WTC11 (cell line): Measurements from ENCODE around the gene ZCCHC10. TPM values are rescaled to one million over a fixed set of nuclear protein-coding genes. Genes with fewer than 3 reads are reported as not detected.
A peak's percentile ranks its signal among the peaks of the same experiment; 100 is the strongest.

Source experiments
- ATAC-seq: fragments of 200-7000 bp; cut with Tn5 transposase; 2 replicates; pipeline ENCODE4 v1.10.0; 2021; ENCODE audit warnings: mild to moderate bottlenecking, moderate library complexity
- CTCF ChIA-PET: fragments of 300-600 bp; sonication (Branson Sonifier 250); formaldehyde crosslinking; loops from one replicate; lab custom pipeline; 2021; ENCODE audit warnings: antibody characterized with exemption; lab: Charles Lee
- POLR2A ChIA-PET: fragments of 350-600 bp; sonication (Branson Sonifier 250); formaldehyde crosslinking; loops from one replicate; lab custom pipeline; 2021; ENCODE audit warnings: antibody characterized with exemption; lab: Charles Lee
- DNase-seq: peaks from one replicate; pipeline ENCODE4 v3.0.0; 2021; ENCODE audit warnings: low spot score
- H3K27ac Mint-ChIP-seq: 2 replicates; pipeline ENCODE4 v1.8.0; 2021; ENCODE audit warnings: mixed read lengths
- H3K27me3 Mint-ChIP-seq: 2 replicates; pipeline ENCODE4 v1.8.0; 2021; ENCODE audit warnings: low read depth, mild to moderate bottlenecking, moderate library complexity, mixed read lengths
- H3K36me3 Mint-ChIP-seq: 2 replicates; pipeline ENCODE4 v1.8.0; 2021; ENCODE audit warnings: mixed read lengths
- H3K4me1 Mint-ChIP-seq: 2 replicates; pipeline ENCODE4 v1.8.0; 2022; ENCODE audit warnings: mixed read lengths
- H3K4me3 Mint-ChIP-seq: 2 replicates; pipeline ENCODE4 v1.8.0; 2021; ENCODE audit warnings: mild to moderate bottlenecking, moderate library complexity, mixed read lengths
- H3K9me3 Mint-ChIP-seq: 2 replicates; pipeline ENCODE4 v1.8.0; 2021; ENCODE audit warnings: mixed read lengths
- CBFB ChIP-seq: sonication (generic); formaldehyde crosslinking; IDR thresholded peaks from 2 replicates; pipeline ENCODE4 v1.8.1; 2022; ENCODE audit warnings: mild to moderate bottlenecking, low read depth, missing genetic modification reagents
- EMX1 ChIP-seq: fragments of 250-450 bp; sonication (Bioruptor Pico); IDR thresholded peaks from 2 replicates; pipeline ENCODE4 v1.8.0; 2021; ENCODE audit warnings: mild to moderate bottlenecking
- FOXK1 ChIP-seq: sonication (generic); formaldehyde crosslinking; IDR thresholded peaks from 2 replicates; pipeline ENCODE4 v1.8.0; 2022; ENCODE audit warnings: mild to moderate bottlenecking, moderate library complexity, missing genetic modification reagents
- FOXP1 ChIP-seq: sonication (generic); formaldehyde crosslinking; IDR thresholded peaks from 2 replicates; pipeline ENCODE4 v1.8.0; 2022; ENCODE audit warnings: missing genetic modification reagents, mild to moderate bottlenecking, moderate library complexity, borderline replicate concordance
- JUN ChIP-seq: sonication (generic); formaldehyde crosslinking; IDR thresholded peaks from 2 replicates; pipeline ENCODE4 v1.8.0; 2023; ENCODE audit warnings: mild to moderate bottlenecking, missing genetic modification reagents
- KAT7 ChIP-seq: sonication (generic); formaldehyde crosslinking; IDR thresholded peaks from 2 replicates; pipeline ENCODE4 v1.8.1; 2023; ENCODE audit warnings: missing genetic modification reagents, mild to moderate bottlenecking, borderline replicate concordance
- PRDM15 ChIP-seq: sonication (generic); formaldehyde crosslinking; IDR thresholded peaks from 2 replicates; pipeline ENCODE4 v1.8.0; 2022; ENCODE audit warnings: missing genetic modification reagents
- RELA ChIP-seq: sonication (generic); formaldehyde crosslinking; IDR thresholded peaks from 2 replicates; pipeline ENCODE4 v1.8.1; 2022; ENCODE audit warnings: missing genetic modification reagents, mild to moderate bottlenecking, borderline replicate concordance
- SMAD3 ChIP-seq: sonication (generic); formaldehyde crosslinking; IDR thresholded peaks from 2 replicates; pipeline ENCODE4 v1.8.0; 2022; ENCODE audit warnings: missing genetic modification reagents, mild to moderate bottlenecking, borderline replicate concordance
- TCF7 ChIP-seq: sonication (generic); formaldehyde crosslinking; IDR thresholded peaks from 2 replicates; pipeline ENCODE4 v1.8.0; 2022; ENCODE audit warnings: mild to moderate bottlenecking, low read depth, missing genetic modification reagents, moderate library complexity
- TEAD1 ChIP-seq: sonication (generic); formaldehyde crosslinking; IDR thresholded peaks from 2 replicates; pipeline ENCODE4 v1.8.0; 2022; ENCODE audit warnings: mild to moderate bottlenecking, missing genetic modification reagents
- TEAD4 ChIP-seq: sonication (generic); formaldehyde crosslinking; IDR thresholded peaks from 2 replicates; pipeline ENCODE4 v1.8.0; 2022; ENCODE audit warnings: mild to moderate bottlenecking, missing genetic modification reagents
- TP53 ChIP-seq: sonication (generic); formaldehyde crosslinking; IDR thresholded peaks from 2 replicates; pipeline ENCODE4 v1.8.1; 2023; ENCODE audit warnings: mild to moderate bottlenecking, missing genetic modification reagents
- ZNF425 ChIP-seq: fragments of 250-450 bp; sonication (Bioruptor Pico); conservative IDR thresholded peaks from 2 replicates; pipeline ENCODE4 v1.9.0; 2021; ENCODE audit warnings: mild to moderate bottlenecking
- total RNA-seq: library from RNA; stranded (reverse); gene quantifications from 3 replicates; pipeline ENCODE4 v1.2.3, GENCODE V29; 2021
- TF ChIP-seq, protein P1 (sequence below): sonication (generic); formaldehyde crosslinking; IDR thresholded peaks from 2 replicates; pipeline ENCODE4 v1.8.1; 2023; ENCODE audit warnings: mild to moderate bottlenecking, moderate library complexity, missing genetic modification reagents
- TF ChIP-seq, protein P2 (sequence below): sonication (generic); formaldehyde crosslinking; IDR thresholded peaks from 2 replicates; pipeline ENCODE4 v1.8.1; 2022; ENCODE audit warnings: missing genetic modification reagents, borderline replicate concordance
- TF ChIP-seq, protein P3 (sequence below): sonication (generic); formaldehyde crosslinking; IDR thresholded peaks from 2 replicates; pipeline ENCODE4 v1.8.1; 2023; ENCODE audit warnings: mild to moderate bottlenecking, missing genetic modification reagents
- TF ChIP-seq, protein P4 (sequence below): sonication (generic); formaldehyde crosslinking; IDR thresholded peaks from 2 replicates; pipeline ENCODE4 v1.8.1; 2023; ENCODE audit warnings: mild to moderate bottlenecking, missing genetic modification reagents, moderate library complexity
- TF ChIP-seq, protein P5 (sequence below): sonication (generic); formaldehyde crosslinking; IDR thresholded peaks from 2 replicates; pipeline ENCODE4 v1.8.0; 2023; ENCODE audit warnings: mild to moderate bottlenecking, missing genetic modification reagents

ZCCHC10 gene
- total RNA-seq, 1 experiment from 2014 or later = 22.9 TPM

DNA sequence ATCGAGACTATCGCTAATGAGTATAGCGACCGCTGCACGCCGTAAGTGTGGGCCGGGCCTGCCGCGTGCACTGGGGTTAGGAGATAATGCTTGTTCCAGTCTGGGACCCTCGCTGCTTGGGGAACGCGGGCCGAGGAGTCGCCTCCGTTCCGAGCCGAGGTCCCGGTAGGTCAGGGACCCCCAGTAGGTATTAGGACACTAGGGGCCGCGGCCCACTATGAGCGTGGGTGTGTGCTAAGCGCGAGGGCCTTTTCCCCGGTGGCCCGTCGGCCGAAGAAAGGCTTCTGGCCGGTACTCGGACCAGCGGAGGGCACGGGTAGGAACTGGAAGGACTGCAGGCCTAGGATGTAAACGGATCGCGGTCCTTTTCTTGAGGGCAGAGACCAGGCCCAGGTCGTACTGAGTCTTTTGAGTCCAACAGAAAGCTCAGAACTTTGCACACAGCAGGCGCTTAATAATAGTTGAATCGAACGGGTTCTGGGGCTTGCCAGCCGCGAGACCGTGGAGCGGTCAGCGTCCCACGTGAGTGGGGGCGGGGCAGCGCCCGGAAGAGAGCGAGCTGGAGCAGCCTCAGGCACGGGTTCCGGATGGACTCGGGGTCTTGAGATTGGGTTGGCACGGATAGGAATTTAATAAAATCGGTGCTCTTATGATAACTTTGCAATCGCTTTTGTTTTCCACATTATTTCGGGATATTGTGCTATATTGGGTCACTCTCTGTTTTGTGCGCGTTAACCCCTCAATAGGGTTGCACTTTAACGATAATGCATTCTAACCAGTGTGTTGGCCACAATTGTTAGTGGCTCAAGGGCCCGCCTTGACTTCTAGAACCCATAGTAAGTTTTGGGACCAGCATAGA, 26.2 kb upstream of the ZCCHC10 start:
- CTCF ChIA-PET = interaction anchor here (1.0 to 1.5 kb wide), 3 partner anchors 90 to 944 kb away, joined by 3 to 4 read pairs (median 4); no protein-coding TSS in a partner anchor
- peaks cover 12% of the 10 kb centered on the region for H3K36me3 Mint-ChIP-seq
- POLR2A ChIA-PET = interaction anchor here (0.5 to 2.2 kb wide), 15 partner anchors 9 to 229 kb away, joined by 3 to 22 read pairs (median 5); partner anchors contain the start of gene AFF4
- DNase-seq = peak; percentile 43
- peak overlapping the region; percentile 89 for H3K4me3 Mint-ChIP-seq
- peaks cover 53% of the 10 kb centered on the region for H3K4me1 Mint-ChIP-seq
- no peaks in the 10 kb centered on the region for H3K27me3 Mint-ChIP-seq
- peak overlapping the region; percentile 93 for H3K27ac Mint-ChIP-seq
- H3K9me3 Mint-ChIP-seq = peaks cover 8% of the 10 kb centered on the region
- no peak for ATAC-seq
- TF ChIP-seq, protein P1, sequence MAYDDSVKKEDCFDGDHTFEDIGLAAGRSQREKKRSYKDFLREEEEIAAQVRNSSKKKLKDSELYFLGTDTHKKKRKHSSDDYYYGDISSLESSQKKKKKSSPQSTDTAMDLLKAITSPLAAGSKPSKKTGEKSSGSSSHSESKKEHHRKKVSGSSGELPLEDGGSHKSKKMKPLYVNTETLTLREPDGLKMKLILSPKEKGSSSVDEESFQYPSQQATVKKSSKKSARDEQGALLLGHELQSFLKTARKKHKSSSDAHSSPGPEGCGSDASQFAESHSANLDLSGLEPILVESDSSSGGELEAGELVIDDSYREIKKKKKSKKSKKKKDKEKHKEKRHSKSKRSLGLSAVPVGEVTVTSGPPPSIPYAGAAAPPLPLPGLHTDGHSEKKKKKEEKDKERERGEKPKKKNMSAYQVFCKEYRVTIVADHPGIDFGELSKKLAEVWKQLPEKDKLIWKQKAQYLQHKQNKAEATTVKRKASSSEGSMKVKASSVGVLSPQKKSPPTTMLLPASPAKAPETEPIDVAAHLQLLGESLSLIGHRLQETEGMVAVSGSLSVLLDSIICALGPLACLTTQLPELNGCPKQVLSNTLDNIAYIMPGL (CRISPR knock-in tag) = peak; percentile 5; the same call in 1 of the 2 replicates
- TF ChIP-seq KAT7 = peak; percentile 23; the same call in 1 of the 2 replicates
- 0 out of 2 replicates have a peak, but pooled peaks have one; percentile 15 for TF ChIP-seq TEAD4
- peak; percentile 61; the same call in 1 of the 2 replicates for TF ChIP-seq FOXP1 (CRISPR knock-in tag)
- TF ChIP-seq, protein P2, sequence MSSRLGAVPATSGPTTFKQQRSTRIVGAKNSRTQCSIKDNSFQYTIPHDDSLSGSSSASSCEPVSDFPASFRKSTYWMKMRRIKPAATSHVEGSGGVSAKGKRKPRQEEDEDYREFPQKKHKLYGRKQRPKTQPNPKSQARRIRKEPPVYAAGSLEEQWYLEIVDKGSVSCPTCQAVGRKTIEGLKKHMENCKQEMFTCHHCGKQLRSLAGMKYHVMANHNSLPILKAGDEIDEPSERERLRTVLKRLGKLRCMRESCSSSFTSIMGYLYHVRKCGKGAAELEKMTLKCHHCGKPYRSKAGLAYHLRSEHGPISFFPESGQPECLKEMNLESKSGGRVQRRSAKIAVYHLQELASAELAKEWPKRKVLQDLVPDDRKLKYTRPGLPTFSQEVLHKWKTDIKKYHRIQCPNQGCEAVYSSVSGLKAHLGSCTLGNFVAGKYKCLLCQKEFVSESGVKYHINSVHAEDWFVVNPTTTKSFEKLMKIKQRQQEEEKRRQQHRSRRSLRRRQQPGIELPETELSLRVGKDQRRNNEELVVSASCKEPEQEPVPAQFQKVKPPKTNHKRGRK = peak; percentile 73; the same call in 1 of the 2 replicates
- no peak for TF ChIP-seq JUN (CRISPR knock-in tag)
- TF ChIP-seq ZNF425 = no peak
- TF ChIP-seq, protein P3, sequence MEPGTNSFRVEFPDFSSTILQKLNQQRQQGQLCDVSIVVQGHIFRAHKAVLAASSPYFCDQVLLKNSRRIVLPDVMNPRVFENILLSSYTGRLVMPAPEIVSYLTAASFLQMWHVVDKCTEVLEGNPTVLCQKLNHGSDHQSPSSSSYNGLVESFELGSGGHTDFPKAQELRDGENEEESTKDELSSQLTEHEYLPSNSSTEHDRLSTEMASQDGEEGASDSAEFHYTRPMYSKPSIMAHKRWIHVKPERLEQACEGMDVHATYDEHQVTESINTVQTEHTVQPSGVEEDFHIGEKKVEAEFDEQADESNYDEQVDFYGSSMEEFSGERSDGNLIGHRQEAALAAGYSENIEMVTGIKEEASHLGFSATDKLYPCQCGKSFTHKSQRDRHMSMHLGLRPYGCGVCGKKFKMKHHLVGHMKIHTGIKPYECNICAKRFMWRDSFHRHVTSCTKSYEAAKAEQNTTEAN (CRISPR knock-in tag) = 0 out of 2 replicates have a peak, but pooled peaks have one; percentile 19
- TF ChIP-seq TP53 (CRISPR knock-in tag) = 0 out of 2 replicates have a peak, but pooled peaks have one; percentile 42
- TF ChIP-seq FOXK1 (CRISPR knock-in tag) = peak; percentile 59; the same call in 1 of the 2 replicates
- TF ChIP-seq, protein P4, sequence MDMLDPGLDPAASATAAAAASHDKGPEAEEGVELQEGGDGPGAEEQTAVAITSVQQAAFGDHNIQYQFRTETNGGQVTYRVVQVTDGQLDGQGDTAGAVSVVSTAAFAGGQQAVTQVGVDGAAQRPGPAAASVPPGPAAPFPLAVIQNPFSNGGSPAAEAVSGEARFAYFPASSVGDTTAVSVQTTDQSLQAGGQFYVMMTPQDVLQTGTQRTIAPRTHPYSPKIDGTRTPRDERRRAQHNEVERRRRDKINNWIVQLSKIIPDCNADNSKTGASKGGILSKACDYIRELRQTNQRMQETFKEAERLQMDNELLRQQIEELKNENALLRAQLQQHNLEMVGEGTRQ (CRISPR knock-in tag) = peak; percentile 42; the same call in 1 of the 2 replicates
- TF ChIP-seq EMX1 (CRISPR knock-in tag) = 0 out of 2 replicates have a peak, but pooled peaks have one; percentile 58
- 0 out of 2 replicates have a peak, but pooled peaks have one; percentile 8 for TF ChIP-seq TCF7 (CRISPR knock-in tag)
- 0 out of 2 replicates have a peak, but pooled peaks have one; percentile 10 for TF ChIP-seq PRDM15 (CRISPR knock-in tag)
- no peak for TF ChIP-seq CBFB
- no peak for TF ChIP-seq RELA (CRISPR knock-in tag)
- no peak for TF ChIP-seq TEAD1 (CRISPR knock-in tag)
- TF ChIP-seq, protein P5, sequence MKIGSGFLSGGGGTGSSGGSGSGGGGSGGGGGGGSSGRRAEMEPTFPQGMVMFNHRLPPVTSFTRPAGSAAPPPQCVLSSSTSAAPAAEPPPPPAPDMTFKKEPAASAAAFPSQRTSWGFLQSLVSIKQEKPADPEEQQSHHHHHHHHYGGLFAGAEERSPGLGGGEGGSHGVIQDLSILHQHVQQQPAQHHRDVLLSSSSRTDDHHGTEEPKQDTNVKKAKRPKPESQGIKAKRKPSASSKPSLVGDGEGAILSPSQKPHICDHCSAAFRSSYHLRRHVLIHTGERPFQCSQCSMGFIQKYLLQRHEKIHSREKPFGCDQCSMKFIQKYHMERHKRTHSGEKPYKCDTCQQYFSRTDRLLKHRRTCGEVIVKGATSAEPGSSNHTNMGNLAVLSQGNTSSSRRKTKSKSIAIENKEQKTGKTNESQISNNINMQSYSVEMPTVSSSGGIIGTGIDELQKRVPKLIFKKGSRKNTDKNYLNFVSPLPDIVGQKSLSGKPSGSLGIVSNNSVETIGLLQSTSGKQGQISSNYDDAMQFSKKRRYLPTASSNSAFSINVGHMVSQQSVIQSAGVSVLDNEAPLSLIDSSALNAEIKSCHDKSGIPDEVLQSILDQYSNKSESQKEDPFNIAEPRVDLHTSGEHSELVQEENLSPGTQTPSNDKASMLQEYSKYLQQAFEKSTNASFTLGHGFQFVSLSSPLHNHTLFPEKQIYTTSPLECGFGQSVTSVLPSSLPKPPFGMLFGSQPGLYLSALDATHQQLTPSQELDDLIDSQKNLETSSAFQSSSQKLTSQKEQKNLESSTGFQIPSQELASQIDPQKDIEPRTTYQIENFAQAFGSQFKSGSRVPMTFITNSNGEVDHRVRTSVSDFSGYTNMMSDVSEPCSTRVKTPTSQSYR (CRISPR knock-in tag) = peak; percentile 48; the same call in 1 of the 2 replicates
- 0 out of 2 replicates have a peak, but pooled peaks have one; percentile 8 for TF ChIP-seq SMAD3 (CRISPR knock-in tag)
